ENCODE data around the gene ELL2. TPM values are rescaled to one million over a fixed set of nuclear protein-coding genes. Genes with fewer than 3 reads are reported as not detected.
A peak's percentile ranks its signal among the peaks of the same experiment; 100 is the strongest.

ELL2 gene
- total and polyA plus RNA-seq, 9 of the 15 experiments (the other 6 are each of a cell fraction or from before 2014, with no cell fraction given): 4.3 to 18.3 (median 14.5) TPM

DNA sequence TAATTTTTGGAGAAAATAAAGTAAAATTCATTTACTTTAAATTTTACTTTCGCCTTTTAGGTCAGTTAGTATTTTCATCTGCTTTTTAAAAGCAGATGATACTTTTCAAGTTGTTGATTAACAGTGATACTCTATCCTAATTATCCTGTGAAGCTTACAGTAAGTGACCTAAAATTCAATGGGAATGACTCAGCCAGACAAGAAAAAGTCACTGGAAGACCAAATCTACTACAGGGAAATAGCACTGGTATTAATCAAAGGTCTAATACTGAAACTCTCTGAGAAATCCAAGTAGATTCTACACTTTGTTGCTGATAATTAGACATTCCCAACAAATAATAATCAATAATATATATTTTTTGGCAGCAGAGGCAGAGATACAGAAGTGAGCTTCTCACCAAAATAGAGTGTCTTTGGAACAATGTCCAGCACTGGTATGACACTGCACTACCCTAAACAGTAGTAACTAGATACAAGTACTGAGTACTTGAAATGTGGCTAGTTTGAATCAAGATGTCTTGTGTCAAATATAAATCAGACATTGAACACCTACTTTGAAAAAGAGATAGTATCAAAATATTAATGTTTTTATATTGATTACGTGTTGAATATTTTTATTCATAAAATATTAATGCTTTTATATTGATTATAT is 22.8 kb upstream of the ELL2 start:
- H3K9me3 ChIP-seq (replicated peaks; ENCODE audit: control insufficient read depth, insufficient read depth, low read depth, low read length): no peaks in the 10 kb centered on the region
- no peaks in the 10 kb centered on the region for H3K27me3 ChIP-seq (ENCODE audit: control insufficient read depth in 2 of 2, insufficient read depth in 2 of 2, low read length in 2 of 2)
- BruUV-seq (replicated peaks): no TSS peak
- ATAC-seq (0 out of 3 replicates have a peak, but pooled peaks have one; percentile 32), DNase-seq (ENCODE audit: extremely low read depth in 1 of 4, low spot score in 3 of 4) (no peak), FAIRE-seq (no peak)
- no peaks in the 10 kb centered on the region for H3K9me1 ChIP-seq (ENCODE audit: control insufficient read depth, insufficient read depth, low read length)
- ChIA-PET CTCF (ENCODE audit: low intra/inter-chr PET ratio) (no interaction called here), POLR2A (interaction anchor here (0.6 to 2.4 kb wide), 5 partner anchors 10 to 537 kb away, joined by 3 to 7 read pairs (median 3); no protein-coding TSS in a partner anchor)
- TF ChIP-seq, protein P1, sequence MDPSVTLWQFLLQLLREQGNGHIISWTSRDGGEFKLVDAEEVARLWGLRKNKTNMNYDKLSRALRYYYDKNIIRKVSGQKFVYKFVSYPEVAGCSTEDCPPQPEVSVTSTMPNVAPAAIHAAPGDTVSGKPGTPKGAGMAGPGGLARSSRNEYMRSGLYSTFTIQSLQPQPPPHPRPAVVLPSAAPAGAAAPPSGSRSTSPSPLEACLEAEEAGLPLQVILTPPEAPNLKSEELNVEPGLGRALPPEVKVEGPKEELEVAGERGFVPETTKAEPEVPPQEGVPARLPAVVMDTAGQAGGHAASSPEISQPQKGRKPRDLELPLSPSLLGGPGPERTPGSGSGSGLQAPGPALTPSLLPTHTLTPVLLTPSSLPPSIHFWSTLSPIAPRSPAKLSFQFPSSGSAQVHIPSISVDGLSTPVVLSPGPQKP (CRISPR knock-in tag; IDR thresholded peaks at IDR 0.05): no peak
- TF ChIP-seq NUFIP1 (IDR thresholded peaks at IDR 0.05; ENCODE audit: partially characterized antibody) (no peak), HDAC1 (IDR thresholded peaks at IDR 0.05) (no peak), GATAD2A (IDR thresholded peaks at IDR 0.05) (no peak), CXXC5 (CRISPR knock-in tag; IDR thresholded peaks at IDR 0.05) (no peak), HMGN3 (IDR thresholded peaks at IDR 0.05; ENCODE audit: borderline replicate concordance, extremely low read depth, insufficient read length, low read depth, low read length) (no peak), MAFK (IDR thresholded peaks at IDR 0.05; ENCODE audit: low read length) (no peak), ZBTB17 (CRISPR knock-in tag; IDR thresholded peaks at IDR 0.05) (no peak), ATF7 (IDR thresholded peaks at IDR 0.05) (no peak)
- TF ChIP-seq, protein P2, sequence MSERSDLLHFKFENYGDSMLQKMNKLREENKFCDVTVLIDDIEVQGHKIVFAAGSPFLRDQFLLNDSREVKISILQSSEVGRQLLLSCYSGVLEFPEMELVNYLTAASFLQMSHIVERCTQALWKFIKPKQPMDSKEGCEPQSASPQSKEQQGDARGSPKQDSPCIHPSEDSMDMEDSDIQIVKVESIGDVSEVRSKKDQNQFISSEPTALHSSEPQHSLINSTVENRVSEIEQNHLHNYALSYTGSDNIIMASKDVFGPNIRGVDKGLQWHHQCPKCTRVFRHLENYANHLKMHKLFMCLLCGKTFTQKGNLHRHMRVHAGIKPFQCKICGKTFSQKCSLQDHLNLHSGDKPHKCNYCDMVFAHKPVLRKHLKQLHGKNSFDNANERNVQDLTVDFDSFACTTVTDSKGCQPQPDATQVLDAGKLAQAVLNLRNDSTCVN (CRISPR knock-in tag; IDR thresholded peaks at IDR 0.05): no peak
- TF ChIP-seq, protein P3, sequence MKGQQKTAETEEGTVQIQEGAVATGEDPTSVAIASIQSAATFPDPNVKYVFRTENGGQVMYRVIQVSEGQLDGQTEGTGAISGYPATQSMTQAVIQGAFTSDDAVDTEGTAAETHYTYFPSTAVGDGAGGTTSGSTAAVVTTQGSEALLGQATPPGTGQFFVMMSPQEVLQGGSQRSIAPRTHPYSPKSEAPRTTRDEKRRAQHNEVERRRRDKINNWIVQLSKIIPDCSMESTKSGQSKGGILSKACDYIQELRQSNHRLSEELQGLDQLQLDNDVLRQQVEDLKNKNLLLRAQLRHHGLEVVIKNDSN (CRISPR knock-in tag; IDR thresholded peaks at IDR 0.05): no peak
- 55% methylated on average over 2 of the region's 2 CpGs for WGBS (ENCODE audit: insufficient coverage, low coverage, missing lambda C conversion rate)
- H3K4me2 ChIP-seq (ENCODE audit: insufficient read depth, low read length): no peak overlapping the region
- no peaks in the 10 kb centered on the region for H3K36me3 ChIP-seq (ENCODE audit: control insufficient read depth, insufficient read depth, low read length)
- H3K27ac ChIP-seq (ENCODE audit: extremely low read depth, low read depth, low read length): no peak overlapping the region
- no peaks in the 10 kb centered on the region for H3K79me2 ChIP-seq (ENCODE audit: control insufficient read depth, insufficient read depth, low read length)
- no peaks in the 10 kb centered on the region; a peak in 2 of 5 replicates for H3K4me1 ChIP-seq (replicated peaks in 1 of 2; ENCODE audit: control insufficient read depth in 2 of 2, insufficient read depth in 2 of 2, low read length in 2 of 2)
- intact Hi-C loops (cut with micrococcal nuclease): no loop called here
- no peak overlapping the region for H3K4me3 ChIP-seq
- no peaks in the 10 kb centered on the region for H4K20me1 ChIP-seq (replicated peaks; ENCODE audit: control insufficient read depth, insufficient read depth, low read length)
- H3K9ac ChIP-seq (ENCODE audit: insufficient read depth in 1 of 2, low read depth in 2 of 2, low read length in 2 of 2): no peak overlapping the region
- in situ Hi-C loops (cut with MboI): no loop called here
- H2AFZ ChIP-seq (ENCODE audit: low read depth, low read length): no peak overlapping the region

Measured in K562 (cell line).